EL (cell line): ENCODE results near the gene RAD51C.
"Not testable (repeated sequence)": the region's sequence is repeated elsewhere in the genome, so short reads cannot be mapped to it uniquely, and the experiment has no call there.

Experiments used
- DNase-seq: peaks from one replicate; pipeline ENCODE4 v3.0.0-alpha.2; 2016

The RAD51C gene

GRCh38 chr17:58684462-58684861, 7.9 kb upstream of the RAD51C start:
- not testable (repeated sequence) for DNase-seq

GRCh38 chr17:58686980-58687379, 5.4 kb upstream of the RAD51C start:
- no peak for DNase-seq

DNA sequence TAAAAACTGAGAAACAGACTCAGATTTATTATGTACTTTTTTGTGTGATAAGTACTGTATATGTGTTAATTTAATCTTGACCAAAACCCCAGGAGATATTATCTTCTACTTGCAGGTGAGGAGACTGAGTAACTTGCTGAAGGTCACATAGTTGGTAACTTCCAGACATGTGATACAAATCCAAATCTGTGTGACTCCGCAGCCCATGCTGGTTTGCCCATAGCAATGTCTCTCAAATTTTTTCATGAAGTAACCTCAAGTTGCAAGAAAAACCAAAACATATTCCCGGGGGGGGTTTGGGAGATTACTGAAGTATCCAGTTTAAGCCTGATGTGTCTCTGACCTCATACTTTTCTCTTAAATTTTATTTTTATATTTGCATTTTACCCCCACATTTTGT, 3.9 kb upstream of the RAD51C start:
- no peak for DNase-seq

GRCh38 chr17:58690033-58690432, 2.4 kb upstream of the RAD51C start:
- not testable (repeated sequence) for DNase-seq

DNA sequence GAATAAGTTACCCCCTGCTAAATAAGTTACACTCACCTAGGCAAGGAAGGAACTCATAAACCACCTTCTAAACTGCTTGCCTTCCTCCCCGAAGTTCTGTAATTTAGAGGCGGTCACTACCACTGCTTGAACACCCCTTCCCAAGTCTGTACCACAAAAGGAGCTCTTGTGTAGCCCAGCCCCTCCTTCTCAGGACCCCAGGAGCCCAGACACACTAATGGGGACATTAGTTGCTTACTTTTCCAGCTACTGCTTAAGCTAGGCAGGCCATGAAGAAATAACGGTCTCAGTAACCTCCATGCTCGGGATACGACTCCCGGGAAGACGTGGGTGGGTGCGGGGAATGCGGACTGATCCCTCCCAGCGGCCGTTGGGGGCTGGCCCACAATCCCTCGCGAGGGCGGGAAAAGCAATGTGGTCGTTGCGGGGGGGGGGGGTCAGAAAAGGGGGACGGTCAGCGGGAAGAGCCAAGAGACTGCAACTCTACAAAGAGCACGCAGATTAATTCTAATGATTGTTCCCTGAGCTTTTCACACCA, 632 bp upstream of the RAD51C start, which contains the start of gene TEX14:
Gene TEX14 (minus strand): TSS at position 345 of the 538 bp plus-strand sequence. CDS start 40,044 bp downstream, outside the sequence.
- DNase-seq = no peak

DNA sequence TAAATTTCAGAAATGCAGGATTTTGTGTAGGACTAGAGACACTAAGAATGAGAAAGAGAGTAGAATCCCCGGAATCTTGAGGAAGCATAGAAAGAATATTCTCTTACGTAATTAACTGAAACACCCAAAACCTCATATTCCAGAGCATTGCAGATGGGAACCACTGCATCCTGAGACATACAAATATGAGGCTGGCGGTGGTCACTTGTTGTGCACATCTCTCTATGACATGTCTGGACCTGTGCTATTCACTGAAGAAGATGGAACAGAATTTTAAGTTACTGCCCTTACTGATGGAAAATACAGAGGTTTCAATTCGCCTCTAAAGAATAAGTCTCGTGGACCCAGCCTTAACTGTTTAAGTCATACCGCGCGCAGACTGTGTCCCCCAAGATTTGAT, 806 bp downstream of the RAD51C start:
- peak; percentile 15 for DNase-seq

- DNase-seq = no peak
These were observed 1.3 kb downstream of the RAD51C start for GRCh38 chr17:58693751-58694150.

DNA sequence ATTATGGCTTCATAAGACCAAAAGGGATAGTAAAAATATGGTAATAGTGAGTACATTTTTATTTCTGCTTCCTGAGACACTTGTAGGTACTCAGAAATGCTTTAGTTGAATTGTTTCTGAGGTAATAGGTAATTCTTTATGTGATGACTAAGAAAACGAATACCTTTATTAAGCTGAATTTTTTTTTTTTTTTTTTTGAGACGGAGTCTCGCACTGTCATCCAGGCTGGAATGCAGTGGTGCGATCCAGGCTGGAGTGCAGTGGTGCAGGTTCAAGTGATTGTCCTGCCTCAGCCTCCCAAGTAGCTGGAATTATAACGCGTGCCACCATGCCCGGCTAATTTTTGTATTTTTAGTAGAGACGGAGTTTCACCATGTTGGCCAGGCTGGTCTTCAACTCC, 1.9 kb downstream of the RAD51C start:
- no peak for DNase-seq

DNA sequence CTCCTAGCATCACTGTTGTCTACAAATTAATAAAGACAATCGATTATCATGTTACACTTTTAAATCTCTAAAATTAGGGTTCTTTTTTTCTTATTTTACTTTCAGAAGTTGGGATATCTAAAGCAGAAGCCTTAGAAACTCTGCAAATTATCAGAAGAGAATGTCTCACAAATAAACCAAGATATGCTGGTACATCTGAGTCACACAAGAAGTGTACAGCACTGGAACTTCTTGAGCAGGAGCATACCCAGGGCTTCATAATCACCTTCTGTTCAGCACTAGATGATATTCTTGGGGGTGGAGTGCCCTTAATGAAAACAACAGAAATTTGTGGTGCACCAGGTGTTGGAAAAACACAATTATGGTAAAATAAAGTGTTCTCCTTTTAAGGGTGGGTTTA, 2.4 kb downstream of the RAD51C start:
- DNase-seq = no peak

- no peak for DNase-seq
These were observed 7.4 kb downstream of the RAD51C start for GRCh38 chr17:58699771-58700170.

GRCh38 chr17:58702045-58702476, 9.7 kb downstream of the RAD51C start:
- DNase-seq = no peak

DNA sequence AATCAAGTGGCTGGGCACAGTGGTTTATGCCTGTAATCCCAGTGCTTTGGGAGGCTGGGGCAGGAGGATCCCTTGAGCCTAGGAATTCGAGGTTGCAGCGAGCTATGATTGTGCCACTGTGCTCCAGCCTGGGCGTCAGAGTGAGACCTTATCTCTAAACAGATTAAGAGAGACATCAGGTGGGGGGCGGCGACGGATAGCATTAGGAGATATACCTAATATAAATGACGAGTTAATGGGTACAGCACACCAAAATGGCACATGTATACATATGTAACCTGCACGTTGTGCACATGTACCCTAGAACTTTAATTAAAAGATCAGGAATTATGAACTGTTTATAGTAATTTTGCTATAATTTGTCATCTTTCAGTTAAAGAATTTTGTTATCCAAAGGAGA, 10.3 kb downstream of the RAD51C start:
- DNase-seq = no peak

- peak; percentile 46 for DNase-seq
These were observed 10.9 kb downstream of the RAD51C start for GRCh38 chr17:58703137-58703915.

DNA sequence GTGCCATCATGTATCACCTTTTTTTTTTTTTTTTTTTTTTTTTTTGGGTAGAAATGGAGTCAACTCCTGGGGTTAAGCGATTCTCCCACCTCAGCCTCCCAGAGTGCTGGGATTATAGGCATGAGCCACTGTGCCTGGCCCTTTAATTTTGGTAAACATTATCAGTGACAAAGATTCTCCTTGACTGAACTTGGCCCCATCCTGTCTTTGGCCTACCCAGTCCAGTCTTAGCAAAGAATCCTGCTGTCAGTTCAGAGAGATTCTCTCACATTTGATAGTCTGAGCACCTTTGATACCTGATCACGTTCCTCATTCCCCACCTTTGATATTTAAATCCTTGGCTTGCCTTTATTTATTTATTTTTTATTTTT, 11.5 kb downstream of the RAD51C start:
- no peak for DNase-seq

- DNase-seq = no peak
These were observed 14.1 kb downstream of the RAD51C start for GRCh38 chr17:58706351-58707140.

DNA sequence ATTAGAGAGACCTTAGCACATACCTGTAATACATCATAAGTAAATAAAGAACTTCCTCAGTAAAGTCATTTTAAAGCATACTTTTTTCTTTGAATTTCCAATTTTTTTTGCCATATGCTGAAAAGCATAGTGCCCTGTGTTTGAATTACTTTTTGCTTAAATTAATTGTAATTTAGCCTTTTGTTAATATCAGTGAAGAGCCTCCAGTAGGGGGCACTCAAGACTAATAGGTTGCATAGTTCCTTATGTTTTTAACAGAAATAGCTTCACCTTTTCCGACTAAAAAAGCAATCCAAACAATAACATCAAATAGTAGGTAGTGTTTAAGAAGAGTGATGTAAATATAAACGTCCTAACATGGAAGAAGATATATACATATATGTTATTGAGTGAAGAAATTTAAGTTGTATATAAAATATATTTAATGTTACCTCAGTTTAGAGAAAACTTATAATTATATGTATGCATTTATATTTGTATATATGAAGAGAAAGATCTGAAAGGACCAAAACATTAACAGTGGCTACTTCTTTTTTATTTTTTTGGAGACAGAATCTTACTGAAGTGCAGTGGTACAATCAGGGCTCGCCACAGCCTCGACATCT, 18.6 kb downstream of the RAD51C start:
- peak; percentile 58 for DNase-seq

DNA sequence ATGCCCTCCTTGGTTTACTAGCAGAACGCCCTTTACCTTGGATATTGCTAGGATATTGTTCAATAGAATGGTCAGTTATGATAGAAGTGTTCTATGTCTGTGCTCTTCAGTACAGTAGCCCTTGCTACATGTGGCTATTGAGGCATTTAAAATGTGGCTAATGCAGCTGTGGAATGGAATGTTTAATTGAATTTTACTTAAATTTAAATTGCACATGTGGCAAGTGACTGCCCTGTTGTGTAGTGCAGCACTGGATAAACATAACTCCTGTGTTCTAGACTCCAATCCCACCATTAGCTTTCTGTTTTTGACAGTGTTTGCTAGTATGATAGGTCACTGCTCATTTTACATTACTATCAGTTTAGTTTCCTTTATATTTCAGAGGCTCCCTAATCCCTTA, 29.9 kb downstream of the RAD51C start:
- no peak for DNase-seq

DNA sequence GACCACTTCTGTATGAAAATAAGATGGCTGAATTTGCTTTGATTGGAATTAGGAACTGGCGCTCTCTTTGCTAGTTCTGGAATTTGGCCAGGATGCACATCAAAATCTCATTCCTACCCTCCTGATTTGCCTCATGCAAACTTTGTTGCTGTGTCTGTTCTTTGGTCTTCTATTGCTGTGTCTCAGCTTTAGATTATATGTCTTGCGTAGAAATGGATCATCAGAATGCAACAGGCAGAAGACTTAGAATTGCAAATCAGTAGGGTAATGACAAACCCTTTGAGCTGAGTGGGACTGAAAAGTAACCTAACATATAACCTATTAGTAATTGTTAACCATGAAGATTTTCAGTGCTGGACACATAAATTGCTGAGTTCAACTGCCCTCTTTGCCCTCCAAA, 30.3 kb downstream of the RAD51C start:
- DNase-seq = no peak

DNA sequence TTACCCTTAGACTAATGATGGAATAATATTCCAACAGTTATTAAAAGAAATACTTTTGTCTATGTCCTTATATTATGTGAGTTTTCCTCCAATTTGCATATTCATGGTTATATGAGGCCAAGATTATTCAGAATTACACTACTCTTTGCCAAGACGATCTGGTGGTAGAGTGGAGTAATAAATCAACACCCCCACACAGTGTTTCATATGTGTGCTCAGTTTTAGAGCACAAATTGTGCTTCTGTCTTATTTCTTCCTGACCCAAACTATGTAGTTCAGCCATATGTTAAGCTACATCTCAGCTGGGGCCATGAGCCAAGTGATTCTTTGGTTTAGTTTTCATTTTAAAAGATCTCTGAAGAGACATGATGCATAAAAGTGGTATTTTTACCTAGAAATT, 36.4 kb downstream of the RAD51C start:
- no peak for DNase-seq

DNA sequence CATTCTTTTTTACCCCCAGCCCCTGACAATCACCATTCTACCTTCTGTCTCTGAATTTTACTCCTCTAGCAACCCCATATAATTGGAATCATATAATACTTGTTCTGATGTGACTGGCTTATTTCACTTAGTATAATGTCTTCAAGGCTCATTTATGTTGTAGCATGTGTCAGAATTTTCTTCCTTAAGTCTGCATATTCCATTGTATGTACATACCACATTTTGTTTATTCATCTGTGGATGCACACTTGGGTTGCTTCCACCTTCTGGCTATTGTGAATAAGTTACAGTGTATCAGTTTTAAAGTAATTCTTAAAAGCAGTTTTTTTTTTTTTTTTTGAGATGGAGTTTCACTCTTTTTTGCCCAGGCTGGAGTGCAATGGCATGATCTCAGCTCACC, 38.5 kb downstream of the RAD51C start:
- DNase-seq = no peak

GRCh38 chr17:58734040-58734439, 41.6 kb downstream of the RAD51C start:
- no peak for DNase-seq

- no peak for DNase-seq
These were observed 42.4 kb downstream of the RAD51C start for GRCh38 chr17:58734811-58735210.

DNA sequence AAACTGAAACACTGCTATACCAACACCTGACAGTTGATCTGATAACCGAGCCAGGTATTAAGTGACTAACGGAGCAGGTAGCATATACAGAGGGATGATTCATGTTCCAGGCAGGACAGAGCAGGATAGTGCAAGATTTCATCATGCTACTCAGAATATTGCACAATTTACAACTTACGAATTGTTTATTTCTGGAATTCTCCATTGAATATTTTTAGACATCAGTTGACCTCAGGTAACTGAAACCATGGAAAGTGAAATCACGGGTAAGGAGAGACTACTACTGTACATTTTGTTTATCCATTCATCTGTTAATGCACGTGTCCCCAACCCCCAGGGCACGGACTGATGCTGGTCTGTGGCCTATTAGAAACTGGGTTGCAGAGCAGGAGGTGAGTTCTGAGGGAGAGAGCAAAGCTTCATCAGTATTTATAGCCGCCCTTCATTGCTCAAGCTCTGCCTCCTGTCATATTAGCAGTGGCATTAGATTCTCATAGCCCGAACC, 48.8 kb downstream of the RAD51C start:
- peak; percentile 12 for DNase-seq
